Measurements from ENCODE around the gene UBAC2. TPM values are rescaled to one million over a fixed set of nuclear protein-coding genes. Genes with fewer than 3 reads are reported as not detected.

UBAC2 gene
- total RNA-seq, 4 donors from 2014 or later, result 56.8 to 88.5 (median 77.7) TPM

GRCh38 chr13:99417201-99418102, 216.8 kb downstream of the UBAC2 start:
- Histone ChIP-seq H3K27me3 (no peaks in the 10 kb centered on the region), H3K36me3 (no peaks in the 10 kb centered on the region), H3K27ac (no peak overlapping the region), H3K4me1 (no peaks in the 10 kb centered on the region), H3K9me3 (no peaks in the 10 kb centered on the region), H3K4me3 (replicated peaks in 1 of 3) (no peak overlapping the region)
- TF ChIP-seq POLR2A (IDR thresholded peaks at IDR 0.05) (no peak), CTCF (IDR thresholded peaks at IDR 0.05) (no peak)
- intact Hi-C loops (cut with DNase I), result no loop called here
- 72 to 75% methylated on average over 14 to 19 of the region's 19 CpGs for WGBS, 2 donors
- DNase-seq, result no peak

DNA sequence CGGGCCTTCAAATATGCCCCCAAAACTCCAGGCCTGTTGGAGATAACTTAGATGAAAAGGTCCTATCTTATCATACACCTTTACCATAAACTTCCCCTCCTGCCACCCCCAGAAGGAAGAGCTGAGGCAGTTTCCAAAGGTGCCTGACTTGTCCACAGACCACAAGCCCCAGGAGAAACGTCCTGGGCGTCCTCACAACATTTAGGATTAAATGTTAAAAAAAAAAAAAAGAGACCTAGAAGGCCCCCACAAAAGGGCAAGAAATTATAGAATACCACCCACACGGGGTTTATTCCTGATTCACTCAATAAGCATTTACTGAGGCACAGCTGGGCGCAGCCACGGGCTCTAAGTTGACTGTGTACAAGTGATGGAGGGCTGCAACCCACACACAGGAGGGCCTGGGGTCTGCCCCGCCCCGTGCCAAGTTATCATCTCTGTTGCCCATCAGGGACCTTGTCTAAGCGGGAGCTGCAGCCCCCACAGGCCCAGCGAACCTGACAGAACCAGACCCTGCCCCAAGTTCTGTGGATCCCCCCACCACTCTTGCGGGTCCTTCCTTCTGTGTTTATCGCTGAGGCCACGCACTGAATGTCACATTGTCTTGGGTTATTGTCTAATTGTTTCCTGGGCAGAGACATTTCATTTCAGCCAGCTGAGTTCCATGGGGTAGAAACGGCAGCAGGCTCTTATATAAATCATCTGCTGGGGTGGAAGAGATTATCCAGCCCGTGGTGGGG, 217.6 kb downstream of the UBAC2 start:
- H3K4me3 ChIP-seq (replicated peaks in 1 of 3), result no peak overlapping the region
- WGBS, 2 donors, result 84 to 87% methylated on average over 15 of the region's 15 CpGs
- DNase-seq, result no peak
- H3K36me3 ChIP-seq, result no peaks in the 10 kb centered on the region
- TF ChIP-seq CTCF (IDR thresholded peaks at IDR 0.05) (no peak), POLR2A (IDR thresholded peaks at IDR 0.05) (no peak)
- no peaks in the 10 kb centered on the region for H3K27me3 ChIP-seq
- H3K4me1 ChIP-seq, result no peaks in the 10 kb centered on the region
- intact Hi-C loops (cut with DNase I), result no loop called here
- H3K27ac ChIP-seq, result no peak overlapping the region
- no peaks in the 10 kb centered on the region for H3K9me3 ChIP-seq

DNA sequence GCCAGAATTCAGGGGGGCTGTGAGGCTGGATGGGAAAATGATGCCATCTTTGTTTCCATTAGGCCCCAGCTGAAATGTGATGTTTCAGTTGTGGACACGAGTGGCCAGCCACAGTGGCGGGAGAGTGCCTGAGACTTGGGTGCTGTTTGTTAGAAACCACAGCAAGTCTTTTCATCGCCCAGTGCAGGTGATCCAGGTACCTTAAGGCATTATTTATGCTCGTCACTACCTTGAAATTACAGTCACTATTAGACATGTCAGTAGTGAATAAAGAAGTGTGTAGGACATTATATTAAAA, 218.1 kb downstream of the UBAC2 start:
- Histone ChIP-seq H3K9me3 (no peaks in the 10 kb centered on the region), H3K27ac (no peak overlapping the region), H3K27me3 (no peaks in the 10 kb centered on the region), H3K4me1 (no peaks in the 10 kb centered on the region), H3K36me3 (no peaks in the 10 kb centered on the region), H3K4me3 (replicated peaks in 1 of 3) (no peak overlapping the region)
- 93 to 98% methylated on average over 4 of the region's 4 CpGs for WGBS, 2 donors
- intact Hi-C loops (cut with DNase I), result no loop called here
- DNase-seq, result no peak
- no peak for TF ChIP-seq POLR2A (IDR thresholded peaks at IDR 0.05)
- TF ChIP-seq CTCF (IDR thresholded peaks at IDR 0.05), result no peak

- WGBS, 2 donors, result 86 to 90% methylated on average over 8 of the region's 8 CpGs
- Histone ChIP-seq H3K4me1 (no peaks in the 10 kb centered on the region), H3K36me3 (no peaks in the 10 kb centered on the region), H3K27me3 (no peaks in the 10 kb centered on the region), H3K4me3 (replicated peaks in 1 of 3) (no peak overlapping the region), H3K27ac (no peak overlapping the region), H3K9me3 (no peaks in the 10 kb centered on the region)
- intact Hi-C loops (cut with DNase I), result no loop called here
- no peak for DNase-seq
- TF ChIP-seq POLR2A (IDR thresholded peaks at IDR 0.05) (no peak), CTCF (IDR thresholded peaks at IDR 0.05) (no peak)
Measured at GRCh38 chr13:99419591-99420243, 219.1 kb downstream of the UBAC2 start.
